HG03280 (cell line): ENCODE results near the gene PRM3.

Experiments used
- ATAC-seq: cut with Tn5 transposase; IDR thresholded peaks from one replicate; pipeline ENCODE4 v1.9.1; 2021; ENCODE audit warnings: mild to moderate bottlenecking, moderate library complexity; ENCODE audit not compliant: unreplicated experiment

The PRM3 gene

GRCh38 chr16:11259655-11260595 lies 13.5 kb downstream of the PRM3 start:
- ATAC-seq, result no peak

GRCh38 chr16:11258553-11259492 lies 14.6 kb downstream of the PRM3 start:
- no peak for ATAC-seq

GRCh38 chr16:11257131-11257938 lies 16.1 kb downstream of the PRM3 start:
- no peak for ATAC-seq

GRCh38 chr16:11256661-11257130 lies 16.7 kb downstream of the PRM3 start:
- ATAC-seq, result no peak

- peak; percentile 64 for ATAC-seq
Observed at GRCh38 chr16:11255737-11256660, 17.4 kb downstream of the PRM3 start, which contains the start of gene SOCS1. Gene SOCS1, minus strand, starts transcription at chr16:11256204. Its CDS starts 726 bp downstream, at chr16:11255478.

GRCh38 chr16:11254913-11255736 lies 18.3 kb downstream of the PRM3 start:
- ATAC-seq, result peak; percentile 6

GRCh38 chr16:11253995-11254912 lies 19.2 kb downstream of the PRM3 start:
- no peak for ATAC-seq

GRCh38 chr16:11253009-11253994 lies 20.1 kb downstream of the PRM3 start:
- ATAC-seq, result no peak

GRCh38 chr16:11252482-11252931 lies 20.9 kb downstream of the PRM3 start:
- no peak for ATAC-seq

GRCh38 chr16:11251525-11252481 lies 21.6 kb downstream of the PRM3 start:
- no peak for ATAC-seq

GRCh38 chr16:11250786-11251524 lies 22.5 kb downstream of the PRM3 start:
- no peak for ATAC-seq

GRCh38 chr16:11250091-11250785 lies 23.2 kb downstream of the PRM3 start:
- ATAC-seq, result no peak

- peak; percentile 45 for ATAC-seq
Observed at GRCh38 chr16:11249233-11250061, 24.0 kb downstream of the PRM3 start.
